Hematopoietic multipotent progenitor cell treated with erythropoietin and hydrocortisone succinate and interleukin-3 and kit ligand, for 8 days (in vitro differentiated cells): ENCODE measurements around the gene AQR.
"Not testable (repeated sequence)": the region's sequence is repeated elsewhere in the genome, so short reads cannot be mapped to it uniquely, and the experiment has no call there.

ENCODE experiments used
- DNase-seq: peaks from one replicate; pipeline ENCODE4 v3.0.0-alpha.2; 2015

Gene AQR

GRCh38 chr15:34812369-34812768, 157.2 kb downstream of the AQR start:
- DNase-seq: no peak

- no peak for DNase-seq
Observed at GRCh38 chr15:34810443-34811129, 159.0 kb downstream of the AQR start.

- DNase-seq: no peak
Observed at GRCh38 chr15:34809186-34809585, 160.4 kb downstream of the AQR start.

GRCh38 chr15:34808016-34808415, 161.5 kb downstream of the AQR start:
- no peak for DNase-seq

GRCh38 chr15:34807241-34807640, 162.3 kb downstream of the AQR start:
- not testable (repeated sequence) for DNase-seq

- no peak for DNase-seq
Observed at GRCh38 chr15:34804776-34805175, 164.8 kb downstream of the AQR start.

- DNase-seq: no peak
Observed at GRCh38 chr15:34804113-34804512, 165.4 kb downstream of the AQR start.

GRCh38 chr15:34802803-34803750, 166.5 kb downstream of the AQR start:
- DNase-seq: no peak

GRCh38 chr15:34802371-34802770, 167.2 kb downstream of the AQR start:
- DNase-seq: no peak
